DMS79 treated with DMSO at 0.1 percent for 48 hours (cell line): ENCODE data around the gene CYGB.
"Not testable (repeated sequence)": the region's sequence is repeated elsewhere in the genome, so short reads cannot be mapped to it uniquely, and the experiment has no call there.

ENCODE experiments used
- DNase-seq: peaks from one replicate; lab custom pipeline; 2025; lab: John Stamatoyannopoulos, UW

CYGB gene

GRCh38 chr17:76538281-76538931 lies 897 bp upstream of the CYGB start:
- no peak for DNase-seq

DNA sequence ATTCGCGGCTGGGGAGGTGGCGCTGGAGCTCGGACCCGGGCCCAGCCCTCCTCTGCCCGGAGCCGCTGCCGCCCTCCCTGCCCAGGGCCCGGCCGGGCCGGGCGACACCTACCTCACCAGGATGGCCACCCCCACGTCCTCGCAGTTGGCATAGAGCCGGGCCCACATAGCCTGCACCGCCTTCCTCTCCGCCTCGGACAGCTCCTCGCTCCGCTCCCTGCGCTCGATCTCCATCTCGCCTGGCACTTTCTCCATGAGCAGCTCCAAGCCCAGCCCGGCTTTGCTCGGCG lies 276 bp downstream of the CYGB start:
- no peak for DNase-seq

GRCh38 chr17:76536511-76537287 lies 810 bp downstream of the CYGB start:
- no peak for DNase-seq

DNA sequence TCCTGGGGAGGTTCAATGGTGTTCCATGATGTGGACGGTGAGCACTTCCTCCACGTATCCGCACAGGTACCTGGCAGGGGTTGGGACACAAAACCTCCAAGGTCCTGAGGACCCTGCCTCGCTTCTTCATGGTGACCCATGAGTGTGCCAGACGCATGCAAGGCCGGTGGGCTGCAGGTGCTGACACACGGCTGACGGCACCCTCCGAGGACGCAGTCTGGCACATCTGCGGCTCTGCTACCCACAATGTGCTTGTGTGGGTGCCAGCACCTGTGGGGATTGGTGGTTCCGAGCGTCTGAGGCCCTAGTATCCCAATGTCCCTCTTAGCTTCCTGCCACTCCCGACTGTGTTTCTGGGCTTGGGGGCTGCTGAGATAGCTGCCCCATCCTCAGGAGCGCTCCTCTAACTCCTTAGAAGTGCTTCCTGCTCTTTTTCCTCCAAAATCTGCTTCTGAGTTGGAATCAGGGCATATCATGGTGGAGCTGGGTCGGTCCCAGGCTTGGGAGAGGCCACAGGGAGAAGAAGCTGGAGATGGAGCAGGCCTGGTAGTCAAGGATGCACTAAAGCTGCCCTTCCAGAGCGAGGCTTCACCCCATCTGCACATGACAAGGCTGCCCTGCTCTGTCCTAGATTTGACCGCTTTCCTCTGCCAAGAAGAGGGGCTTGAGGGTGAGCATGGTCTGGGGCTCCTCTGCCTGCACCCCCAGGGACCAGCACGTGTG lies 1.6 kb downstream of the CYGB start:
- DNase-seq = no peak

- DNase-seq = no peak
These were observed 2.4 kb downstream of the CYGB start for GRCh38 chr17:76534831-76535732.

DNA sequence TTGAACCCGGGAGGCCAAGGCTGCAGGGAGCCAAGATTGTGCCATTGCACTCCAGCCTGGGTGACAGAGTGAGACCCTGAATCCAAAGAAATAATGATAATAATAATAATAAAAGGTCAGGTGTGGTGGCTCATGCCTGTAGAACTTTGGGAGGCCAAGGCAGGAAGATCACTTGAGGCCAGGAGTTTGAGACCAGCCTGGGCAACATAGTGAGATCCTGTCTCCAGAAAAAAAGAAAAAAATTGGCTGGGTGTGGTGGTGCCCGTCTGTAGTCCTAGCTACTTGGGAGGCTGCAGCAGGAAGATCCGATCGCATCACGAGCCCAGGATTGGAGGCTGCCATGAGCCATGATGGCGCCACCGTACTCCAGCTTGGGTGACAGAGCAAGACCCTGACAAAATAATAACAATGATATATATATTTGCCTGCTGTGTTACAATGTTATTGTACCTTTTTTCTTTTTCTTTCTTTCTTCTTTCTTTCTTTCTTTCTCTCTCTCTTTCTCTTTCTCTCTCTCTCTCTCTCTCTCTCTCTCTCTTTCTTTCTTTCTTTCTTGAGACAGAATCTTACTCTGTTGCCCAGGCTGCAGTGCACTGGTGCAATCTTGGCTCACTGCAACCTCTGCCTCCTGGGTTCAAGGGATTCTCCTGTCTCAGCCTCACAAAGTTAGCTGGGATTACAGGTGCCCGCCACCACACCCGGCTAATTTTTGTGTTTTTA lies 3.7 kb downstream of the CYGB start:
- DNase-seq = not testable (repeated sequence)

GRCh38 chr17:76532072-76532651 lies 5.3 kb downstream of the CYGB start:
- DNase-seq = no peak

DNA sequence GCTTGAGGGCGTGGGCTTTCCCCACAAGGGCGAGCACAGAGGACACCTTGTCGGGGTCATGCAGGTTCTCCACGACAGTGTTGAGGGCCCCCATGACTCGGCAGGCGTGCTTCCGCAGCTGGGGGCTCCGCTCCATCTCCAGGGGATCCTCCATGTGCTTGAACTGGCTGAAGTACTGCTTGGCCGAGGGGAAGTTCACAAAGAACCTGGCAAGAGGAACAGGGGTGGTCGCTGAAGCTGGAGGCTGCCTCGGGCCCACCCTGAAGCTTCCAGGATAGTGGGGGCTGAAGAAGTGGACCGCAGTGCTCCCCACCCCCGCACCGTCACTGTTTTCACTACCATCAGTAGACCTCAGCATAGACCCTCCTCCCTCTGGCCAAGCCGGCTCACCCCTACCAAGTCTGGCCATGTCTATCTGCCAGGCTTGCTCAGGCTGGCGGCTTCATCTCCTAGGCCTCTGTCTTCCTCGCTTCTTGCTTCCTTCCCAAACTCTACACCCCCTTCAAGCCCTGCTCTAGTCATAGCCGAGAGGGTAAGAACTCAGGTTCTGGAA lies 5.9 kb downstream of the CYGB start:
- DNase-seq = no peak

GRCh38 chr17:76530811-76531485 lies 6.6 kb downstream of the CYGB start:
- DNase-seq = no peak

DNA sequence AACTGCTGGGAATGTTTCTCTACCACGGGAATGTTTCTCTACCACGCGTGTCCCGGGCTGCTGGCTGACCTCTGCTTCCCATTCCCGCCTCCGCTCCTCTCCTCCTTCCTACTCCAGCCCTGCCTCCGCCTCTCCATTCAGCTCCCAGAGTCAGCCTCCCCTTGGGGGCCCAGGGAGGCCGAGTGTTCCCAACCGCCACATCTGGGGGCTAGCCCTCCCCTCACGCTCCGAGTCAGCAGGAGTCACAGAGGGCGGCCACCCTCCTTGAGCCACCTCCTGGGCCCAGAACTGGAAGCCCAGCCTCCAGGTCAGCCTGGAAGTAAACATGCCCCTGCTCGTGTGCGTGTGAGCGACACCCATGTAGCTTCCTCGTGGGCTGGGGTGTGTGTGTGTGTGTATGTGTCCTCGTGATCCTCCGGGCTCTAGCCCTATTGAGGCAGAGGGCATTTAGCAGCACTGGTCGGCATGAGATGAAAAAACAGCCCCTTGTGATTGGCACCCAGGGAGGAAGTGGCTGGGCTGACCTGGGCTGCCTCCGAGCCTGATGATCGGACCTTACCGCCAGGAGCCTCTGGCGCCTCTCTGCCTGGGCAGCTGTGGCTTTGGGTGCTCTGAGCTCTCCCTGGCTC lies 7.3 kb downstream of the CYGB start:
- DNase-seq = no peak

- DNase-seq = no peak
These were observed 8.1 kb downstream of the CYGB start for GRCh38 chr17:76529224-76530094.

DNA sequence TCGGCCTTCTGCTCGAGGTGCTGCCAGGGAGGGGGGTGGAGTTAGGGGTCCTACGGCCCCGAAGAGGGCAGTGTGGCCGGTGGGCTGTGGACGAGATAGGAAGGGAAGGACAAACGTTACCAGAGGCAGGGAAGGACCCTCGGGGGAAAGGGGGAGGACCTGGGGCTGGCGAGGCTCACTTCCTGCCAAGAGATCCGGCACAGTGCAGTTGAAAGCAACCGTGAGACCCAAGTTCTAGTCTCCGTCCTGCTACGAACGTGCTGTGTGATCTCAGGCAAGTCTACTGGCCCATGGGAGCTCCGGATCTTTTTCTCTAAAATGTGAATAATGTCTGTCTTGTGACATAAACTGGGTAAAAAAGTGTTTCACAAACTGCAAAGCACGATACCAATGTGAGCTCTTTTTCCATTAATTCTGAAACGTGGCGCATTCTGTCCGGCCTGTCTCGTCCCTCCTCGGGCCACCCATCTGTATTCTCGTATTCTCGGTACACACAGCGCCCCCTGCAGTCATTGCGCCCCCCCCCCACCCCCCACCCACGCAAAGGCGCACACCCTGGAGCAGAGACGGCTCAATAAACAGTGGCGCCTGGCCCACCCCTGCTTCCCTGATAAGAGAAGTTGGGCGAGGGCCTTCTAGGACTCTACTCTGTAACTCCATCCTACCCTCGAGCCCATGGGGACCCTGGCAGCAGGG lies 8.8 kb downstream of the CYGB start:
- DNase-seq = no peak

GRCh38 chr17:76528156-76528527 lies 9.4 kb downstream of the CYGB start:
- no peak for DNase-seq

- no peak for DNase-seq
These were observed 9.9 kb downstream of the CYGB start for GRCh38 chr17:76527430-76528111.

DNA sequence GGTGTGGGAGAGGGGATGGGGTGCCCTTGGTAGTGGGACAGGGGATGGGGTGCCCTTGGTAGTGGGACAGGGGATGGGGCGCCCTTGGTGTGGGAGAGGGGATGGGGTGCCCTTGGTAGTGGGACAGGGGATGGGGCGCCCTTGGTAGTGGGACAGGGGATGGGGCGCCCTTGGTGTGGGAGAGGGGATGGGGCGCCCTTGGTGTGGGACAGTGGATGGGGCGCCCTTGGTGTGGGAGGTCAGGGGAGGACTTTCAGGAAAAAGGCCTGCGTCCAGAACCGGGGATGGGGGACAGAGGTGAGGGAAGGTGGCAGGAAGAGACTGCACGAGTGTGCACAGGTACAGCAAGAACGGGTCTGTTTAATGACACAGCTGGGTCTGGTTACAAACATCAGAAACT lies 10.5 kb downstream of the CYGB start:
- DNase-seq = not testable (repeated sequence)

DNA sequence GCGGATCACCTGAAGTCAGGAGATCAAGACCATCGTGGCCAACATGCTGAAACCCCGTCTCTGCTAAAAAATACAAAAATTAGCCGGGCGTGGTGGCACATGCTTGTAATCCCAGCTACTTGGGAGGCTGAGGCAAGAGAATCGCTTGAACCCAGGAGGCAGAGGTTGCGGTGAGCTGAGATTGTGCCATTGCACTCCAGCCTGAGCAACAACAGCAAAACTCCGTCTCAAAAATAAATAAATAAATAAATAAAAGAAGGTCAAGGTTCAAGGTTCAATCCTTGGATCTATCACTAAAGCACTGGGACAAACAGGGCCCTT lies 12.0 kb downstream of the CYGB start:
- DNase-seq = not testable (repeated sequence)

DNA sequence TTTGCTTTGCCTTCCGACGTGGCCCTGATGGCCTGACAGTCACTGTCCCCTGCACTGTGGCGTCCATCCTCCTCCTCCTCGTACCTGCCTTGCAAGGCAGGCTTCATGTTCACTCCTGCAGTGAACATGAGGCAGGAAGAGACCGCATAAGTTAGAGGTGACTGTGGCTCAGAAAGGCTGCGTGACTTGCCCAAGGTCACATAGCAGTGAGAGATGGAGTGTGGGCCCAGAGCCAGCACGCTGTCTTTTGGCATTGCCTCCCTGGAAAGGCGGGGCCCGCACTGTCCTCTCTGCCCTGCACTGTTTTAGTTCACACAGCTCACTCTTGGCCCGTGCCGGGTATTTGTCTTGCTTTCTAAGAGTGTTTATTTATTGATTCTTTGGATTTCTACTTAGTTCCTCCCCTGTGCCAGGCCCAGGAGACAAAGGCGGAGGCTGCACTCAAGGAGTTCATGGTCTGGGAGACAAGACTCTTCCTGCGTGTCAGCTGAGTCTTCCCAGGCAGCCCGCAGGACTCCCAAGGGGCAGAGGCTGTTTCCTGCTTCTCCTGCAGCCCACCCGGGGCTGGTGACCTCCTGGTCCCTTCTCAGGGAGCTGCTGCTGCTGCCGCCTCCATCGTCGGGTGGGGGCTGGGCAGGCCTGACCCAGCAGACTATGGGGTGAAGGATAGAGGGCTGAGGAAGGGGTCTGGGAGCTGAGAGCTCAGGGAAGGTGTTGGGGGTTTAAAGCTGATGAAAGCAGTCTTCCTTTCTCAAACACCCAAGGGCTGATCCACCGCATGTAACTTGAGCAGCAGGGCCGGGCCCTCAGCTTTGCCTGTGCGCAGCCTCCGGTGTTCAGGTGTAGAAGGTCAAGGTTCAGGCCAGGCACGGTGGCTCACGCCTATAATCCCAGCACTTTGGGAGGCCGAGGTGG lies 12.7 kb downstream of the CYGB start:
- no peak for DNase-seq
